ENCODE results near the gene TBC1D7.

Gene TBC1D7

GRCh38 chr6:13342414-13343019, 14.2 kb upstream of the TBC1D7 start:
- H3K4me3 ChIP-seq (IDR thresholded peaks at IDR 0.05; ENCODE audit: insufficient read depth, low read depth, low read length), result no peak overlapping the region
- H3K79me2 ChIP-seq (ENCODE audit: insufficient read depth, low read depth), result no peaks in the 10 kb centered on the region
- no peak for TF ChIP-seq CTCF (conservative IDR thresholded peaks at IDR 0.05; ENCODE audit: low read depth, low read length)
- no peak overlapping the region for H3K27ac ChIP-seq
- no peak overlapping the region for H3K9ac ChIP-seq
- no peaks in the 10 kb centered on the region for H3K27me3 ChIP-seq (ENCODE audit: insufficient read depth, low read depth)
- no peaks in the 10 kb centered on the region for H3K4me1 ChIP-seq (ENCODE audit: low read depth, poor library complexity, severe bottlenecking)
- no peak overlapping the region for H2AFZ ChIP-seq (ENCODE audit: low read depth)
- no peak overlapping the region for H3K4me2 ChIP-seq
- no peaks in the 10 kb centered on the region for H3K36me3 ChIP-seq (ENCODE audit: insufficient read depth)
- H4K20me1 ChIP-seq (ENCODE audit: insufficient read depth), result no peaks in the 10 kb centered on the region

- Histone ChIP-seq H3K27me3 (ENCODE audit: insufficient read depth, low read depth) (no peaks in the 10 kb centered on the region), H3K27ac (no peak overlapping the region), H3K4me1 (ENCODE audit: low read depth, poor library complexity, severe bottlenecking) (peaks cover 6% of the 10 kb centered on the region), H3K36me3 (ENCODE audit: insufficient read depth) (no peaks in the 10 kb centered on the region), H2AFZ (ENCODE audit: low read depth) (no peak overlapping the region), H3K4me2 (no peak overlapping the region), H3K4me3 (IDR thresholded peaks at IDR 0.05; ENCODE audit: insufficient read depth, low read depth, low read length) (no peak overlapping the region), H4K20me1 (ENCODE audit: insufficient read depth) (no peaks in the 10 kb centered on the region), H3K79me2 (ENCODE audit: insufficient read depth, low read depth) (no peaks in the 10 kb centered on the region), H3K9ac (no peak overlapping the region)
- no peak for TF ChIP-seq CTCF (conservative IDR thresholded peaks at IDR 0.05; ENCODE audit: low read depth, low read length)
Measured at GRCh38 chr6:13339863-13340630, 11.7 kb upstream of the TBC1D7 start.

- no peaks in the 10 kb centered on the region for H3K79me2 ChIP-seq (ENCODE audit: insufficient read depth, low read depth)
- H3K4me1 ChIP-seq (ENCODE audit: low read depth, poor library complexity, severe bottlenecking), result peaks cover 6% of the 10 kb centered on the region
- no peak overlapping the region for H3K27ac ChIP-seq
- H4K20me1 ChIP-seq (ENCODE audit: insufficient read depth), result no peaks in the 10 kb centered on the region
- H3K36me3 ChIP-seq (ENCODE audit: insufficient read depth), result no peaks in the 10 kb centered on the region
- no peak overlapping the region for H2AFZ ChIP-seq (ENCODE audit: low read depth)
- H3K4me2 ChIP-seq, result no peak overlapping the region
- TF ChIP-seq CTCF (conservative IDR thresholded peaks at IDR 0.05; ENCODE audit: low read depth, low read length), result no peak
- no peaks in the 10 kb centered on the region for H3K27me3 ChIP-seq (ENCODE audit: insufficient read depth, low read depth)
- no peak overlapping the region for H3K9ac ChIP-seq
- H3K4me3 ChIP-seq (IDR thresholded peaks at IDR 0.05; ENCODE audit: insufficient read depth, low read depth, low read length), result no peak overlapping the region
Measured at GRCh38 chr6:13338038-13338437, 9.7 kb upstream of the TBC1D7 start.

- Histone ChIP-seq H3K27ac (no peak overlapping the region), H4K20me1 (ENCODE audit: insufficient read depth) (no peaks in the 10 kb centered on the region), H3K4me3 (IDR thresholded peaks at IDR 0.05; ENCODE audit: insufficient read depth, low read depth, low read length) (no peak overlapping the region), H3K9ac (no peak overlapping the region), H3K4me1 (ENCODE audit: low read depth, poor library complexity, severe bottlenecking) (peaks cover 8% of the 10 kb centered on the region), H3K4me2 (no peak overlapping the region), H3K79me2 (ENCODE audit: insufficient read depth, low read depth) (no peaks in the 10 kb centered on the region), H3K27me3 (ENCODE audit: insufficient read depth, low read depth) (no peaks in the 10 kb centered on the region), H3K36me3 (ENCODE audit: insufficient read depth) (no peaks in the 10 kb centered on the region), H2AFZ (ENCODE audit: low read depth) (peak overlapping the region; percentile 66; the same call in 1 of the 2 replicates)
- peak; percentile 88 for TF ChIP-seq CTCF (conservative IDR thresholded peaks at IDR 0.05; ENCODE audit: low read depth, low read length)
Measured at GRCh38 chr6:13336553-13336952, 8.2 kb upstream of the TBC1D7 start.
